ENCODE results near the gene LRRK1.

- TF ChIP-seq EZH2phosphoT487 (IDR thresholded peaks at IDR 0.05; ENCODE audit: insufficient read depth, low read depth) (no peak), EZH2 (IDR thresholded peaks at IDR 0.05; ENCODE audit: insufficient read depth, poor library complexity, severe bottlenecking) (no peak)
These were observed 193.4 kb downstream of the LRRK1 start for GRCh38 chr15:101112336-101113113.
